ENCODE results near the gene CPA2. TPM values are rescaled to one million over a fixed set of nuclear protein-coding genes. Genes with fewer than 3 reads are reported as not detected.

Gene CPA2
- total RNA-seq, 1 donor from 2014 or later = 85.0 TPM

- peaks cover 29% of the 10 kb centered on the region for H3K36me3 Mint-ChIP-seq (ENCODE audit: insufficient read depth)
- no peak for DNase-seq (ENCODE audit: low spot score, unreplicated experiment)
- peaks cover 8% of the 10 kb centered on the region for H3K9me3 Mint-ChIP-seq (ENCODE audit: low read depth)
- peaks cover 18% of the 10 kb centered on the region for H3K4me1 Mint-ChIP-seq (ENCODE audit: low read depth)
- no peak overlapping the region for H3K27ac Mint-ChIP-seq
- no peak overlapping the region for H3K4me3 Mint-ChIP-seq (ENCODE audit: low read depth)
- H3K27me3 Mint-ChIP-seq = no peaks in the 10 kb centered on the region
- TF ChIP-seq, protein P1, sequence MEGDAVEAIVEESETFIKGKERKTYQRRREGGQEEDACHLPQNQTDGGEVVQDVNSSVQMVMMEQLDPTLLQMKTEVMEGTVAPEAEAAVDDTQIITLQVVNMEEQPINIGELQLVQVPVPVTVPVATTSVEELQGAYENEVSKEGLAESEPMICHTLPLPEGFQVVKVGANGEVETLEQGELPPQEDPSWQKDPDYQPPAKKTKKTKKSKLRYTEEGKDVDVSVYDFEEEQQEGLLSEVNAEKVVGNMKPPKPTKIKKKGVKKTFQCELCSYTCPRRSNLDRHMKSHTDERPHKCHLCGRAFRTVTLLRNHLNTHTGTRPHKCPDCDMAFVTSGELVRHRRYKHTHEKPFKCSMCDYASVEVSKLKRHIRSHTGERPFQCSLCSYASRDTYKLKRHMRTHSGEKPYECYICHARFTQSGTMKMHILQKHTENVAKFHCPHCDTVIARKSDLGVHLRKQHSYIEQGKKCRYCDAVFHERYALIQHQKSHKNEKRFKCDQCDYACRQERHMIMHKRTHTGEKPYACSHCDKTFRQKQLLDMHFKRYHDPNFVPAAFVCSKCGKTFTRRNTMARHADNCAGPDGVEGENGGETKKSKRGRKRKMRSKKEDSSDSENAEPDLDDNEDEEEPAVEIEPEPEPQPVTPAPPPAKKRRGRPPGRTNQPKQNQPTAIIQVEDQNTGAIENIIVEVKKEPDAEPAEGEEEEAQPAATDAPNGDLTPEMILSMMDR (IDR thresholded peaks at IDR 0.05; ENCODE audit: unreplicated experiment) = no peak
These were observed 13.2 kb downstream of the CPA2 start for GRCh38 chr7:130279906-130280305.

GRCh38 chr7:130281260-130281659 lies 14.6 kb downstream of the CPA2 start:
- Mint-ChIP-seq H3K4me3 (ENCODE audit: low read depth) (no peak overlapping the region), H3K9me3 (ENCODE audit: low read depth) (peaks cover 12% of the 10 kb centered on the region), H3K4me1 (ENCODE audit: low read depth) (peaks cover 15% of the 10 kb centered on the region), H3K27ac (no peak overlapping the region), H3K27me3 (no peaks in the 10 kb centered on the region), H3K36me3 (ENCODE audit: insufficient read depth) (peaks cover 31% of the 10 kb centered on the region)
- no peak for DNase-seq (ENCODE audit: low spot score, unreplicated experiment)
- TF ChIP-seq, protein P1 (IDR thresholded peaks at IDR 0.05; ENCODE audit: unreplicated experiment) = no peak

GRCh38 chr7:130286881-130287280 lies 20.2 kb downstream of the CPA2 start:
- peak overlapping the region; percentile 89 for H3K27ac Mint-ChIP-seq
- H3K27me3 Mint-ChIP-seq = no peaks in the 10 kb centered on the region
- H3K36me3 Mint-ChIP-seq (ENCODE audit: insufficient read depth) = peaks cover 27% of the 10 kb centered on the region
- H3K4me3 Mint-ChIP-seq (ENCODE audit: low read depth) = no peak overlapping the region
- DNase-seq (ENCODE audit: low spot score, unreplicated experiment) = no peak
- TF ChIP-seq, protein P1 (IDR thresholded peaks at IDR 0.05; ENCODE audit: unreplicated experiment) = no peak
- peaks cover 20% of the 10 kb centered on the region for H3K4me1 Mint-ChIP-seq (ENCODE audit: low read depth)
- peaks cover 17% of the 10 kb centered on the region for H3K9me3 Mint-ChIP-seq (ENCODE audit: low read depth)

GRCh38 chr7:130288168-130288567 lies 21.5 kb downstream of the CPA2 start:
- TF ChIP-seq, protein P1 (IDR thresholded peaks at IDR 0.05; ENCODE audit: unreplicated experiment) = no peak
- peaks cover 17% of the 10 kb centered on the region for H3K9me3 Mint-ChIP-seq (ENCODE audit: low read depth)
- peaks cover 23% of the 10 kb centered on the region for H3K36me3 Mint-ChIP-seq (ENCODE audit: insufficient read depth)
- H3K27me3 Mint-ChIP-seq = no peaks in the 10 kb centered on the region
- no peak overlapping the region for H3K27ac Mint-ChIP-seq
- H3K4me3 Mint-ChIP-seq (ENCODE audit: low read depth) = no peak overlapping the region
- DNase-seq (ENCODE audit: low spot score, unreplicated experiment) = no peak
- peaks cover 20% of the 10 kb centered on the region for H3K4me1 Mint-ChIP-seq (ENCODE audit: low read depth)

GRCh38 chr7:130288829-130289228 lies 22.2 kb downstream of the CPA2 start:
- TF ChIP-seq, protein P1 (IDR thresholded peaks at IDR 0.05; ENCODE audit: unreplicated experiment) = no peak

More at GRCh38 chr7:130288829-130289228, 22.2 kb downstream of the CPA2 start:
- Mint-ChIP-seq H3K36me3 (ENCODE audit: insufficient read depth) (peaks cover 24% of the 10 kb centered on the region), H3K4me3 (ENCODE audit: low read depth) (no peak overlapping the region), H3K4me1 (ENCODE audit: low read depth) (peaks cover 17% of the 10 kb centered on the region), H3K27me3 (no peaks in the 10 kb centered on the region), H3K27ac (no peak overlapping the region), H3K9me3 (ENCODE audit: low read depth) (peaks cover 19% of the 10 kb centered on the region)
- DNase-seq (ENCODE audit: low spot score, unreplicated experiment) = no peak

Measured in progenitor cell of endocrine pancreas (in vitro differentiated cells).